ENCODE measurements around the gene S1PR4.

- no peak for TF ChIP-seq ZNF140 (CRISPR knock-in tag; IDR thresholded peaks at IDR 0.05)
- no peak for TF ChIP-seq SAP30 (IDR thresholded peaks at IDR 0.05; ENCODE audit: borderline replicate concordance, insufficient read depth, low read depth, low read length, poor library complexity, severe bottlenecking)
- TF ChIP-seq POU5F1 (IDR thresholded peaks at IDR 0.05; ENCODE audit: borderline replicate concordance, low read depth, low read length, partially characterized antibody) = no peak
These were observed 44.8 kb upstream of the S1PR4 start for GRCh38 chr19:3133793-3134116.

Measured in K562 (cell line).